OCI-LY7 (cell line): ENCODE measurements around the gene LMNTD2.

Experiments used
- CTCF ChIP-seq: fragments of 200-600 bp; sonication (generic); conservative IDR thresholded peaks from 2 replicates; pipeline ENCODE4 v1.5.1; 2014; ENCODE audit warnings: mild to moderate bottlenecking, antibody characterized with exemption, low read length, moderate library complexity, mixed read lengths
- EZH2phosphoT487 ChIP-seq: fragments of 200-600 bp; sonication (generic); IDR thresholded peaks from 2 replicates; pipeline ENCODE4 v1.6.1; 2018; ENCODE audit warnings: low read depth, borderline replicate concordance, mild to moderate bottlenecking, mixed run types, antibody characterized with exemption, low read length, moderate library complexity, mixed read lengths

- TF ChIP-seq EZH2phosphoT487 (no peak), CTCF (no peak)
These were observed 7.2 kb upstream of the LMNTD2 start for GRCh38 chr11:567629-568292.
